Neural crest cell (in vitro differentiated cells): ENCODE data around the gene OCA2. TPM values are rescaled to one million over a fixed set of nuclear protein-coding genes. Genes with fewer than 3 reads are reported as not detected.
"Not testable (repeated sequence)": the region's sequence is repeated elsewhere in the genome, so short reads cannot be mapped to it uniquely, and the experiment has no call there.

ENCODE experiments used
- DNase-seq: peaks from one replicate; pipeline ENCODE4 v3.0.0; 2021; ENCODE audit warnings: low read depth, mixed read lengths, low spot score
- H3K27ac Mint-ChIP-seq: one replicate; pipeline ENCODE4 v1.8.0; 2021; ENCODE audit warnings: mild to moderate bottlenecking, mixed read lengths; ENCODE audit not compliant: unreplicated experiment
- H3K27me3 Mint-ChIP-seq: 2 replicates; pipeline ENCODE4 v1.8.0; 2021; ENCODE audit warnings: low read depth, mild to moderate bottlenecking, mixed read lengths
- H3K36me3 Mint-ChIP-seq: 2 replicates; pipeline ENCODE4 v1.8.0; 2021; ENCODE audit warnings: low read depth, mild to moderate bottlenecking, mixed read lengths
- H3K4me1 Mint-ChIP-seq: 2 replicates; pipeline ENCODE4 v1.8.0; 2021; ENCODE audit warnings: mixed read lengths
- H3K4me3 Mint-ChIP-seq: one replicate; pipeline ENCODE4 v1.8.0; 2021; ENCODE audit warnings: mild to moderate bottlenecking, mixed read lengths
- H3K9me3 Mint-ChIP-seq: 2 replicates; pipeline ENCODE4 v1.8.0; 2021; ENCODE audit warnings: mixed read lengths
- total RNA-seq: library from RNA; stranded (reverse); gene quantifications from 2 replicates; pipeline ENCODE4 v1.2.1, GENCODE V29; 2021
- TF ChIP-seq, protein P1 (sequence below): fragments of 200-600 bp; sonication (generic); conservative IDR thresholded peaks from 2 replicates; pipeline ENCODE4 v1.5.0; 2021; ENCODE audit warnings: antibody characterized with exemption, mild to moderate bottlenecking

The OCA2 gene
- total RNA-seq, 1 donor from 2014 or later = 0.19 TPM

- H3K36me3 Mint-ChIP-seq = peaks cover 3% of the 10 kb centered on the region
- DNase-seq = no peak
- H3K9me3 Mint-ChIP-seq = peaks cover 5% of the 10 kb centered on the region
- H3K27ac Mint-ChIP-seq = no peak overlapping the region
- no peak overlapping the region for H3K4me3 Mint-ChIP-seq
- H3K27me3 Mint-ChIP-seq = no peaks in the 10 kb centered on the region
- TF ChIP-seq, protein P1, sequence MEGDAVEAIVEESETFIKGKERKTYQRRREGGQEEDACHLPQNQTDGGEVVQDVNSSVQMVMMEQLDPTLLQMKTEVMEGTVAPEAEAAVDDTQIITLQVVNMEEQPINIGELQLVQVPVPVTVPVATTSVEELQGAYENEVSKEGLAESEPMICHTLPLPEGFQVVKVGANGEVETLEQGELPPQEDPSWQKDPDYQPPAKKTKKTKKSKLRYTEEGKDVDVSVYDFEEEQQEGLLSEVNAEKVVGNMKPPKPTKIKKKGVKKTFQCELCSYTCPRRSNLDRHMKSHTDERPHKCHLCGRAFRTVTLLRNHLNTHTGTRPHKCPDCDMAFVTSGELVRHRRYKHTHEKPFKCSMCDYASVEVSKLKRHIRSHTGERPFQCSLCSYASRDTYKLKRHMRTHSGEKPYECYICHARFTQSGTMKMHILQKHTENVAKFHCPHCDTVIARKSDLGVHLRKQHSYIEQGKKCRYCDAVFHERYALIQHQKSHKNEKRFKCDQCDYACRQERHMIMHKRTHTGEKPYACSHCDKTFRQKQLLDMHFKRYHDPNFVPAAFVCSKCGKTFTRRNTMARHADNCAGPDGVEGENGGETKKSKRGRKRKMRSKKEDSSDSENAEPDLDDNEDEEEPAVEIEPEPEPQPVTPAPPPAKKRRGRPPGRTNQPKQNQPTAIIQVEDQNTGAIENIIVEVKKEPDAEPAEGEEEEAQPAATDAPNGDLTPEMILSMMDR = no peak
- peaks cover 10% of the 10 kb centered on the region for H3K4me1 Mint-ChIP-seq
These were observed 329.5 kb downstream of the OCA2 start for GRCh38 chr15:27769652-27770051.

DNA sequence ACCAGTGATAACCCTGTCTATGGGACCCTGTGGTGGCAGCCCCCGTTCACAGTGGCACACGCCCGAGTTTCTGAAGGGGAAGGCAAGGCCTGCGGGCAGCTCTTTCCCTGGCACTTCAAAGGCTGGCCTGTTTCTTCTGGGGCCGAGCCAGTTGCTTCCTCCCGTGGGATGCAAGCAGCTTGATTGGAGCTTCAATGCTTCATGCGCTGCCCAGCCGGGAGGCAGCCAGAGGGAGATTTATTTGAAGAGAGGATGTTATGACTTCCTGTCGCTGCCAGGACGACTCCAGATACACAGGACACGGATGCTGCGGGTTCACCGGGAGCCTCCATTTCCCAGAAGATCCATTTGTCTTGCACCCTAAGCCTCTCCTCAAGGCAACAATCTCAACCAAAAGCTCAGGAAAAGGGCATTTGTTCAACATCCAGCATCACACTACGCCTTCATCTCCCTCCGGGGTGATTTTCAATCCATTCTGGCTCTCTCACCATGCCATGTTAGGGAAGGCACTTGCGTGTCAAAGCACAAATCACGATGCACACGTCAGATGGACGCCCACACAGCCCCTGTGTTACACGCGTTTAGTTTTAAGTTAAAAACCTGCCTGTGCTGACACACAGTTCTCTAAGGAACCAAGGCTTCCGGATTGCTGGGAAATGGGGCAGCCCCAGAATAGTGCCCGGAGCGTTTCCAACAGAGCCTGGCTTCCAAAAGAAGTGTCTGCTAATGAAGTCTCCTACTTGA lies 330.2 kb downstream of the OCA2 start:
- no peak for DNase-seq
- TF ChIP-seq, protein P1 = no peak
- no peak overlapping the region for H3K4me3 Mint-ChIP-seq
- H3K27me3 Mint-ChIP-seq = no peaks in the 10 kb centered on the region
- H3K27ac Mint-ChIP-seq = no peak overlapping the region
- peaks cover 10% of the 10 kb centered on the region for H3K4me1 Mint-ChIP-seq
- peaks cover 5% of the 10 kb centered on the region for H3K9me3 Mint-ChIP-seq
- H3K36me3 Mint-ChIP-seq = peaks cover 3% of the 10 kb centered on the region

DNA sequence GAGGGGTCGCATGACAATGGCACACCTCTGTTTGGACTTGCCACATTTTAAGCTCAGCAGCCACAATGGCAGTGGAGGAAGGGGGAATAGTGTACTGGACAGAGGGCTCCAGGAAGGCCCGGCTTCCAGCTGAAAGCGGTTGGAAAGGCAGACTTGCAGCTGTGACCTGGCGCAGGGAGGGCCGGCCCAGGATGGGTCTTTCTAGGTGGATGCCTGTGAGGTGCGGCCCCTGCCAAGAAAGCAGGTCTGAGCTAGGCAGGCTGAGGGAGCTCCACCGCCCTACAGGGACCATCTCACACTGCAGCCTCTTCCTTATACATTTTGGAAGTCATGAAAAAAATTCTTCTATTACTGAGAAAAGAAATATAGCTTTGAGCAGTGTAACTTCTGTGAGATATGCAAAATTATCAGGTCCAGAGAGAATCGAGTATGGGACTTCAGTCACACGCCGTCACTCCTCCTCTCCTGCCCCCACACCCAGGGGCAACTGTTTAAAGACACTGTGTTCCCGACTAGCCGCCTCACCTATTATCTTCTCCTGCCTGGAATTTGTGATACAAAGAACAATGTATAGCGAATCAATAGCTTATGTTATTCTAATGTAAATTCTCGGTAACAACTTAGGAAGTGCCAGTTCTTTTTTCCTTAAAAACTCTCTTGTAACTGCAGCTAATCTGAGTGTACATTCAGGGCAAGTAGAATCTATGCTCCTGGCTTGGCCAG lies 331.0 kb downstream of the OCA2 start:
- Mint-ChIP-seq H3K4me1 (peaks cover 10% of the 10 kb centered on the region), H3K27me3 (no peaks in the 10 kb centered on the region), H3K4me3 (no peak overlapping the region), H3K27ac (peak overlapping the region; percentile 57), H3K9me3 (peaks cover 5% of the 10 kb centered on the region), H3K36me3 (peaks cover 3% of the 10 kb centered on the region)
- TF ChIP-seq, protein P1 = no peak
- no peak for DNase-seq

DNA sequence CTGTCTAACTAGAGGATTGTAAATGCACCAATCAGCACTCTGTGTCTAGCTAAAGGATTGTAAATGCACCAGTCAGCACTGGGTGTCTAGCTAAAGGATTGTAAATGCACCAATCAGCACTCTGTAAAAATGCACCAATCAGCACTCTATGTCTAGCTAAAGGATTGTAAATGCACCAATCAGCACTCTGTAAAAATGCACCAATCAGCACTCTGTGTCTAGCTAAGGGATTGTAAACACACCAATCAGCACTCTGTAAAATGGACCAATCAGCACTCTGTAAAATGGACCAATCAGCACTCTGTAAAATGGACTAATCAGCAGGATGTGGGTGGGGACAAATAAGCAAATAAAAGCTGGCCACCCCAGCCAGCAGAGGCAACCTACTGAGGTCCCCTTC lies 331.7 kb downstream of the OCA2 start:
- not testable (repeated sequence) for H3K4me1 Mint-ChIP-seq, H3K9me3 Mint-ChIP-seq, H3K36me3 Mint-ChIP-seq, H3K27ac Mint-ChIP-seq, H3K27me3 Mint-ChIP-seq, DNase-seq, H3K4me3 Mint-ChIP-seq

DNA sequence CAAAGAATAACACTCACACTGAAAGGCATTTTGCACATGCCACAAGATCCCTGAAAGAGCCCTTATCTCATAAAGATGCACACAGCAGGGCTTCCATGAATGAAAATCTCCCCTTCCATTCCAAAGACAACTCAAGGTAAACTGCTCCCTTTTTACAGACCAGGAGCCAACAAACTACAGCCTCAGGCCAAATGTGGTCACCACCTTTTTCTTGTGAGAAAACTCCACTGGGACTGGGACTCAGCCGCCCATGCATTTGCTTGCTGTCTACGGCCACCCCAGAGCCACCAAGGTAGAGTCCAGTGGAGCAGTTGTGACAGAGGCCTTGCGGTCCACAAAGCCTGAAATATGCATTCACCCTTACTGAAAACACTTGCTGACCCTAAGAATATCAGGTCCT lies 334.8 kb downstream of the OCA2 start:
- DNase-seq = no peak
- H3K36me3 Mint-ChIP-seq = peaks cover 3% of the 10 kb centered on the region
- H3K27me3 Mint-ChIP-seq = no peaks in the 10 kb centered on the region
- H3K9me3 Mint-ChIP-seq = peaks cover 5% of the 10 kb centered on the region
- no peak overlapping the region for H3K4me3 Mint-ChIP-seq
- TF ChIP-seq, protein P1 = no peak
- no peak overlapping the region for H3K27ac Mint-ChIP-seq
- H3K4me1 Mint-ChIP-seq = peaks cover 10% of the 10 kb centered on the region

GRCh38 chr15:27763514-27763913 lies 335.6 kb downstream of the OCA2 start:
- Mint-ChIP-seq H3K27me3 (no peaks in the 10 kb centered on the region), H3K4me3 (no peak overlapping the region), H3K27ac (peak overlapping the region; percentile 59), H3K9me3 (peaks cover 5% of the 10 kb centered on the region), H3K36me3 (peaks cover 3% of the 10 kb centered on the region), H3K4me1 (peaks cover 5% of the 10 kb centered on the region)
- no peak for DNase-seq
- TF ChIP-seq, protein P1 = no peak
